OCI-LY1 (cell line): Measurements from ENCODE around the gene TLCD2.
"Not testable (repeated sequence)": the region's sequence is repeated elsewhere in the genome, so short reads cannot be mapped to it uniquely, and the experiment has no call there.

Source experiments
- H2AFZ ChIP-seq: fragments of 200-600 bp; sonication (generic), shearing (Covaris generic); 2 replicates; pipeline ENCODE4 v1.6.0; 2014; ENCODE audit warnings: antibody characterized with exemption, mild to moderate bottlenecking, low read length
- H3F3A ChIP-seq: fragments of 200-600 bp; sonication (generic), shearing (Covaris generic); 2 replicates; pipeline ENCODE4 v1.6.0; 2014; ENCODE audit warnings: mild to moderate bottlenecking, antibody characterized with exemption, low read length, moderate library complexity; ENCODE audit not compliant: insufficient read depth
- H3K27ac ChIP-seq: fragments of 200-600 bp; sonication (generic); 2 replicates; pipeline ENCODE4 v1.5.1; 2014; ENCODE audit warnings: low read length, mixed run types, mild to moderate bottlenecking, low read depth; ENCODE audit not compliant: poor library complexity, severe bottlenecking
- H3K27me3 ChIP-seq: fragments of 200-600 bp; sonication (generic); 2 replicates; pipeline ENCODE4 v1.6.0; 2014; ENCODE audit warnings: antibody characterized with exemption, mild to moderate bottlenecking, low read length, moderate library complexity; ENCODE audit not compliant: insufficient read depth
- H3K36me3 ChIP-seq: fragments of 200-600 bp; sonication (generic); 2 replicates; pipeline ENCODE4 v1.6.1; 2014; ENCODE audit warnings: mild to moderate bottlenecking, antibody characterized with exemption, low read length, moderate library complexity, mixed read lengths; ENCODE audit not compliant: insufficient read depth
- H3K4me1 ChIP-seq: fragments of 200-600 bp; sonication (generic); 2 replicates; pipeline ENCODE4 v1.5.1; 2014; ENCODE audit warnings: mild to moderate bottlenecking, low read length, moderate library complexity; ENCODE audit not compliant: insufficient read depth, severe bottlenecking
- H3K4me2 ChIP-seq: fragments of 200-600 bp; sonication (generic), shearing (Covaris generic); 2 replicates; pipeline ENCODE4 v1.6.1; 2014; ENCODE audit warnings: low read length
- H3K4me3 ChIP-seq: fragments of 200-600 bp; sonication (generic); 2 replicates; pipeline ENCODE4 v1.5.1; 2014; ENCODE audit warnings: low read length, low read depth, mild to moderate bottlenecking, mixed read lengths; ENCODE audit not compliant: poor library complexity, severe bottlenecking
- H3K79me2 ChIP-seq: fragments of 200-600 bp; shearing (Covaris generic); 2 replicates; pipeline ENCODE4 v1.6.1; 2016; ENCODE audit warnings: mixed run types, low read length, mixed read lengths; ENCODE audit not compliant: insufficient read depth
- H3K9ac ChIP-seq: fragments of 200-600 bp; sonication (generic), shearing (Covaris generic); 2 replicates; pipeline ENCODE4 v1.6.1; 2014; ENCODE audit warnings: mild to moderate bottlenecking, low read length, mixed read lengths
- H3K9me2 ChIP-seq: fragments of 200-600 bp; sonication (generic), shearing (Covaris generic); 2 replicates; pipeline ENCODE4 v1.6.1; 2014; ENCODE audit warnings: low read depth, mild to moderate bottlenecking, low read length, mixed read lengths
- H3K9me3 ChIP-seq: fragments of 200-600 bp; shearing (Covaris generic); 2 replicates; pipeline ENCODE4 v1.6.1; 2014; ENCODE audit warnings: low read length, mixed read lengths
- H4K20me1 ChIP-seq: fragments of 200-600 bp; sonication (generic), shearing (Covaris generic); 2 replicates; pipeline ENCODE4 v1.6.0; 2016; ENCODE audit warnings: mild to moderate bottlenecking, low read length; ENCODE audit not compliant: insufficient read depth
- EZH2 ChIP-seq: fragments of 200-600 bp; sonication (generic), shearing (Covaris generic); IDR thresholded peaks from 2 replicates; pipeline ENCODE4 v1.8.0; 2017; ENCODE audit warnings: borderline replicate concordance, mixed run types, mild to moderate bottlenecking, antibody characterized with exemption, low read length, moderate library complexity, mixed read lengths
- TF ChIP-seq, protein P1 (sequence below): fragments of 200-600 bp; sonication (generic), shearing (Covaris generic); IDR thresholded peaks from 2 replicates; pipeline ENCODE4 v1.5.1; 2017; ENCODE audit warnings: mild to moderate bottlenecking, antibody characterized with exemption, low read length, moderate library complexity, mixed read lengths

The TLCD2 gene

DNA sequence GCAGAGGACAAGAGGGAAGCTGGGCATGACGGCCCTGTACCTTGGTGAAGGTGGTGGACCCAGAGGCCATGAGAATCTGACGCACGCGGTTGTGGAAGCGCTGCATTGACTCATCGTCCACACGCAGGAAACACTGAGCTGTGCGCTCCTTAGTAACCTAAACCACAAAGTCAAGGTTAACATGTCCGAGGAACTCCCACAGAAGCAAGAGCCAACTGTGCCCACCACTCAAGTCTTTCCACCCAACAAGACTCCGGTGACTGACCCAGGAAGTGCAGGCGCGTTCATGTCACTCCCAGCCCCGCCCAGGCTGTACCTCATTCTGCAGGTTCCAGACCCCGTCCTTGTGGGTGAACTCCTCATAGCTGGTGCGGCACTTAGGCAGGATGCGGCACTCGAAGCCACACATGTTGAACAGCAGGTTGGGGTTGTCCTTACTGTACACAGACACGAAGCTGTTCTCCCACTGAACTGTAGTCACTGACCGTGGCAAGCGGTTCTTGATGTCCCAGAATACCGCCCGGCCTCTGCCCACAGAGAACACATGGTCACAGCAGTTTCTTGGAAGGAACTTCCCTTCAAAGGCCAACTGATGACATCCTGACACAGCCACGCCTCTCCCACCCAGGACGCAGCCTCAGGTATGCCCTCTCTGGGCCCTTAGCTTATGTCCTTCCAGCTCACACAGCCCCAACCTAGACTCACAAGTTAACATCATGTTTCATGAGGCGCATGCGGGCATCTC lies 37.0 kb downstream of the TLCD2 start:
- Histone ChIP-seq H3K4me3 (no peak overlapping the region), H3K9me3 (no peaks in the 10 kb centered on the region), H3K27me3 (no peaks in the 10 kb centered on the region), H3K9me2 (no peaks in the 10 kb centered on the region), H3K27ac (no peak overlapping the region), H3K4me2 (no peak overlapping the region), H4K20me1 (no peaks in the 10 kb centered on the region), H3K36me3 (peaks cover 96% of the 10 kb centered on the region), H3K9ac (no peak overlapping the region), H2AFZ (no peak overlapping the region), H3F3A (0 out of 2 replicates have a peak, but pooled peaks cover 5% of the 10 kb centered on the region), H3K4me1 (no peaks in the 10 kb centered on the region), H3K79me2 (no peaks in the 10 kb centered on the region)
- TF ChIP-seq, protein P1, sequence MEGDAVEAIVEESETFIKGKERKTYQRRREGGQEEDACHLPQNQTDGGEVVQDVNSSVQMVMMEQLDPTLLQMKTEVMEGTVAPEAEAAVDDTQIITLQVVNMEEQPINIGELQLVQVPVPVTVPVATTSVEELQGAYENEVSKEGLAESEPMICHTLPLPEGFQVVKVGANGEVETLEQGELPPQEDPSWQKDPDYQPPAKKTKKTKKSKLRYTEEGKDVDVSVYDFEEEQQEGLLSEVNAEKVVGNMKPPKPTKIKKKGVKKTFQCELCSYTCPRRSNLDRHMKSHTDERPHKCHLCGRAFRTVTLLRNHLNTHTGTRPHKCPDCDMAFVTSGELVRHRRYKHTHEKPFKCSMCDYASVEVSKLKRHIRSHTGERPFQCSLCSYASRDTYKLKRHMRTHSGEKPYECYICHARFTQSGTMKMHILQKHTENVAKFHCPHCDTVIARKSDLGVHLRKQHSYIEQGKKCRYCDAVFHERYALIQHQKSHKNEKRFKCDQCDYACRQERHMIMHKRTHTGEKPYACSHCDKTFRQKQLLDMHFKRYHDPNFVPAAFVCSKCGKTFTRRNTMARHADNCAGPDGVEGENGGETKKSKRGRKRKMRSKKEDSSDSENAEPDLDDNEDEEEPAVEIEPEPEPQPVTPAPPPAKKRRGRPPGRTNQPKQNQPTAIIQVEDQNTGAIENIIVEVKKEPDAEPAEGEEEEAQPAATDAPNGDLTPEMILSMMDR, result no peak
- TF ChIP-seq EZH2, result no peak

GRCh38 chr17:1663934-1664333 lies 46.2 kb downstream of the TLCD2 start:
- not testable (repeated sequence) for H3K4me3 ChIP-seq, H2AFZ ChIP-seq, H3F3A ChIP-seq, H3K9me3 ChIP-seq, H3K4me1 ChIP-seq, H3K79me2 ChIP-seq, H3K4me2 ChIP-seq, H4K20me1 ChIP-seq, H3K27ac ChIP-seq, H3K9ac ChIP-seq, H3K27me3 ChIP-seq, H3K9me2 ChIP-seq
- H3K36me3 ChIP-seq, result peaks cover 91% of the 10 kb centered on the region

DNA sequence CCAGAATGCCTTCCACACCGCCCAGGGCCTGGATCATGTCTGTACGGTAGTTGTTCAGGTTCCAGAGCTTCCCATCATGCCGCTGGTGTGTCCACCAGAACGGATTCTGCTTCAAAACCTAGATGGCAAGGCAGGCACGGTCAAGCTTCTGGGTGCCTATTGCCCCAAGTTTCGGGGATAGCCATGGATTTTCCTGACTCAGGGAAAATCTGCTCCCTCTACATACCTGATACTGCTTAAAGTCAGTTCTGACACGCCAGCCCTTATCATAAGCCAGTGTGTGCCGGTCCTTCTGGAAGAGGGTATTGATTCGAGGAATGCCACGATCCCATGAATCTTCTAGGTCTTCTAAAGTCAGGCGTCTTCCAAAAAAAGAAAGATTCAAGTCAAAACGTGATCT lies 49.1 kb downstream of the TLCD2 start:
- Histone ChIP-seq H3K4me2 (no peak overlapping the region), H3K4me1 (no peaks in the 10 kb centered on the region), H3K9ac (no peak overlapping the region), H3K4me3 (no peak overlapping the region), H2AFZ (no peak overlapping the region), H3K27me3 (no peaks in the 10 kb centered on the region), H4K20me1 (no peaks in the 10 kb centered on the region), H3F3A (no peaks in the 10 kb centered on the region), H3K36me3 (peaks cover 90% of the 10 kb centered on the region), H3K9me2 (no peaks in the 10 kb centered on the region), H3K27ac (no peak overlapping the region), H3K9me3 (no peaks in the 10 kb centered on the region), H3K79me2 (no peaks in the 10 kb centered on the region)
- TF ChIP-seq EZH2, result no peak
- TF ChIP-seq, protein P1, result no peak

DNA sequence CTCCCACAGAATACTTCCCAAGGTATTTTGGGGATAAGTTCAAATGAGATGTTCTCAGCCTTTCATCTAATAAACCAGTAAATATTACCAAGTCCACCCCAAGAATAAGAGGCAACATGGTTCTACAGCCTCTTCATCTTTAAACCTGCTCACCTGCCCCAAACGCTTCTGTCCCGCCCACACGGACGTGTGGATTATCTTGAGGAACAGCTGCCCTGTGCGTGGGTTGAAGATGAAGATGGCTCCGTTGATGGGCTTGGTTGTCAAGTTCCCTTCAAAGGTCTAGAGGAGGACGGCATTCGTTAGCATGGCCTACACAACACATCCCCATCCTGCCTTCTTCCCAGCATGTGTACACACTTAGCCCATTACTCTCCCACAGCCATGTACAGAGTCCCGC lies 52.1 kb downstream of the TLCD2 start:
- Histone ChIP-seq H3K36me3 (peaks cover 94% of the 10 kb centered on the region), H3K4me1 (no peaks in the 10 kb centered on the region), H3K27ac (no peak overlapping the region), H3K4me3 (no peak overlapping the region), H3K9me2 (no peaks in the 10 kb centered on the region), H4K20me1 (no peaks in the 10 kb centered on the region), H3K4me2 (no peak overlapping the region), H3F3A (no peaks in the 10 kb centered on the region), H3K27me3 (no peaks in the 10 kb centered on the region), H3K79me2 (no peaks in the 10 kb centered on the region), H2AFZ (no peak overlapping the region), H3K9me3 (no peaks in the 10 kb centered on the region), H3K9ac (no peak overlapping the region)
- no peak for TF ChIP-seq EZH2
- TF ChIP-seq, protein P1, result no peak
